ENCODE measurements around the gene TTC7B. TPM values are rescaled to one million over a fixed set of nuclear protein-coding genes. Genes with fewer than 3 reads are reported as not detected.

Gene TTC7B
- total RNA-seq, 2 experiments from 2014 or later, result 5.6 to 7.8 TPM

DNA sequence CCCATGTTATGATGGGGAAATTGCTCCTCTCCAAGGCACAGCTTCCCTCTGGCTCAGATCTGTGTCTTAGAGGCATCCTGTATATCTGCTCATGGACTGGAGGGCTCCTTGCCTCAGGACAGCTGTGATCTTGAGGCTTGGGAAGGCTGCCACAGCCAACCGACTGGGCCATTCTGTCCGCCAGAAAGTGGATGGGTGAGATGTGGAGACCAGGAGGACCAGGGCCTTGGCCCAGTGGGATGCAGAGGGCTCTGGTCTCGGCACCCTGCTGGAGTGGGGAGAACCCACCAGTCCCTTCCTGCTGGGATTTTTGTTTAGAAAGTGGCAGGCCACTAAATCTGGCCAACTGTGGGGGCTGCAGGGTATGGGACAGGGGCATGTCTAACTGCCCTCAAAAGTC lies 270.8 kb downstream of the TTC7B start:
- TF ChIP-seq, protein P1, sequence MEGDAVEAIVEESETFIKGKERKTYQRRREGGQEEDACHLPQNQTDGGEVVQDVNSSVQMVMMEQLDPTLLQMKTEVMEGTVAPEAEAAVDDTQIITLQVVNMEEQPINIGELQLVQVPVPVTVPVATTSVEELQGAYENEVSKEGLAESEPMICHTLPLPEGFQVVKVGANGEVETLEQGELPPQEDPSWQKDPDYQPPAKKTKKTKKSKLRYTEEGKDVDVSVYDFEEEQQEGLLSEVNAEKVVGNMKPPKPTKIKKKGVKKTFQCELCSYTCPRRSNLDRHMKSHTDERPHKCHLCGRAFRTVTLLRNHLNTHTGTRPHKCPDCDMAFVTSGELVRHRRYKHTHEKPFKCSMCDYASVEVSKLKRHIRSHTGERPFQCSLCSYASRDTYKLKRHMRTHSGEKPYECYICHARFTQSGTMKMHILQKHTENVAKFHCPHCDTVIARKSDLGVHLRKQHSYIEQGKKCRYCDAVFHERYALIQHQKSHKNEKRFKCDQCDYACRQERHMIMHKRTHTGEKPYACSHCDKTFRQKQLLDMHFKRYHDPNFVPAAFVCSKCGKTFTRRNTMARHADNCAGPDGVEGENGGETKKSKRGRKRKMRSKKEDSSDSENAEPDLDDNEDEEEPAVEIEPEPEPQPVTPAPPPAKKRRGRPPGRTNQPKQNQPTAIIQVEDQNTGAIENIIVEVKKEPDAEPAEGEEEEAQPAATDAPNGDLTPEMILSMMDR (IDR thresholded peaks at IDR 0.05), result no peak
- ChIA-PET CTCF (no interaction called here), POLR2A (no interaction called here)
- H3K27ac Mint-ChIP-seq, result no peak overlapping the region
- H3K36me3 Mint-ChIP-seq (ENCODE audit: low read depth), result no peaks in the 10 kb centered on the region
- intact Hi-C loops (cut with micrococcal nuclease), result no loop called here
- H3K4me3 Mint-ChIP-seq, result no peak overlapping the region
- no peak for ATAC-seq
- DNase-seq, result no peak
- no peaks in the 10 kb centered on the region for H3K4me1 Mint-ChIP-seq (ENCODE audit: low read depth)
- no peaks in the 10 kb centered on the region for H3K9me3 Mint-ChIP-seq
- H3K27me3 Mint-ChIP-seq, result no peaks in the 10 kb centered on the region

DNA sequence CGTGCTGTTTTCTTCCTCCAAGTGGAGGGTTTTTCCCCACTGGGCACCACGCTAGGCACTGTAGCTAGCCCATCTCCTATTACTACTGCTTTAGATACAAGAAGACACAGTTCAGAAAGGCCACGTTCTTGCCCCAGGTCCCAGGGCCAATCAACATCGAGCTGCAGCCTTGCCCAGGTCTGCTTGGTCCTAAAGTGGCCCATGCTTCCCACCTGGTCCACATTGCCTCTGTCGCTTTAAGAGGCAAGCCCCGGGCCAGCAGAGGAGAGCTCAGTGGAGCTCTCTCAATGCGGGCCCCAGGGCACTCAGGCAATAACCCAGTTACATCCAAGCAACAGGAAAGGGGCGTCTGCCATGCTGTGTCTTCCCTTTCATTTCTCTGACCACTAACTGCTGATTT lies 271.3 kb downstream of the TTC7B start:
- DNase-seq (no peak), ATAC-seq (no peak)
- Mint-ChIP-seq H3K9me3 (no peaks in the 10 kb centered on the region), H3K27ac (no peak overlapping the region), H3K4me3 (no peak overlapping the region), H3K4me1 (ENCODE audit: low read depth) (no peaks in the 10 kb centered on the region), H3K36me3 (ENCODE audit: low read depth) (no peaks in the 10 kb centered on the region), H3K27me3 (no peaks in the 10 kb centered on the region)
- CTCF ChIA-PET, result no interaction called here
- TF ChIP-seq, protein P1 (IDR thresholded peaks at IDR 0.05), result no peak
- intact Hi-C loops (cut with micrococcal nuclease), result no loop called here
- POLR2A ChIA-PET, result no interaction called here

DNA sequence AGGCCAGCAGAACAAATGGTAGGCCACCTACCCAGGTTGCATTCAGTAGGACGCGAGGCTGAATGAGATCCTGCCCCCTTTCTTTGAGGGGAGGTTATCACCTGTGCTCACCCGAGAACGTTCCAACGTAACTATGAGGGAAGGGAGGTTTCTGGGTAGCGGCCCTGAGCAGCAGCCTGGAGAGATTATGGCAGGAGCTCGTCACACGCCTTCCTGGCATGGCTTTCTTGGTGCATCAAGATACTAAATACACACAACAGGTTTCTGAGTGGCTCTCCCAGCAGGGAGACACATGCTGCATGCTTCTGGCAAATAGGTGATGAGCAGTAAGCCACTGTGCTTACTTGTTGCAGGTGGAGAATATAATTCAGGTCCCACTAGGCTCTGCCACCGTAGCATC lies 271.7 kb downstream of the TTC7B start:
- H3K9me3 Mint-ChIP-seq, result no peaks in the 10 kb centered on the region
- ChIA-PET POLR2A (no interaction called here), CTCF (no interaction called here)
- no peaks in the 10 kb centered on the region for H3K36me3 Mint-ChIP-seq (ENCODE audit: low read depth)
- H3K4me3 Mint-ChIP-seq, result no peak overlapping the region
- H3K27ac Mint-ChIP-seq, result no peak overlapping the region
- TF ChIP-seq, protein P1 (IDR thresholded peaks at IDR 0.05), result no peak
- ATAC-seq (no peak), DNase-seq (no peak)
- H3K27me3 Mint-ChIP-seq, result no peaks in the 10 kb centered on the region
- intact Hi-C loops (cut with micrococcal nuclease), result no loop called here
- no peaks in the 10 kb centered on the region for H3K4me1 Mint-ChIP-seq (ENCODE audit: low read depth)

DNA sequence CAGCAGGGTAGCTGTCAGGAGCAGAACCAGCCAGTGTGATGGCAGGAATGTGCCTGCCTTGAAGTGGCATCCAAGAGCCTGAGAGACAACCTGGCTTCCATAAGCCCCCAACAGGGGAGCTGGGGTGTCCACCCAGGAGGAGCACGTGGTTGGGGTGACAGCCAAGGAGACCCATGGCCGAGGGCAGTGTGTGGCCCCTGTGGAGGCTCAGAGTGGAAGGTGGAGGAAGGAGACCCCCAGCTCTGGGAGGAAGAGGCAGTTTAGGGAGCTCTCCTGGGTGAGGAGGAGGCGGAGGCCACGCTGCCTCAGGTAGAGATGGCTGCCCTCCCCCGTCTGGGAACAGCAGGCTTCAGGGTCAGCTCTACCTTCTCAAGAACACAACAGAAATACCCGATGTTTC lies 272.4 kb downstream of the TTC7B start:
- intact Hi-C loops (cut with micrococcal nuclease), result no loop called here
- Mint-ChIP-seq H3K4me3 (no peak overlapping the region), H3K9me3 (no peaks in the 10 kb centered on the region), H3K4me1 (ENCODE audit: low read depth) (no peaks in the 10 kb centered on the region), H3K36me3 (ENCODE audit: low read depth) (no peaks in the 10 kb centered on the region), H3K27me3 (no peaks in the 10 kb centered on the region), H3K27ac (no peak overlapping the region)
- ChIA-PET CTCF (no interaction called here), POLR2A (no interaction called here)
- no peak for DNase-seq
- TF ChIP-seq, protein P1 (IDR thresholded peaks at IDR 0.05), result no peak
- ATAC-seq, result no peak

DNA sequence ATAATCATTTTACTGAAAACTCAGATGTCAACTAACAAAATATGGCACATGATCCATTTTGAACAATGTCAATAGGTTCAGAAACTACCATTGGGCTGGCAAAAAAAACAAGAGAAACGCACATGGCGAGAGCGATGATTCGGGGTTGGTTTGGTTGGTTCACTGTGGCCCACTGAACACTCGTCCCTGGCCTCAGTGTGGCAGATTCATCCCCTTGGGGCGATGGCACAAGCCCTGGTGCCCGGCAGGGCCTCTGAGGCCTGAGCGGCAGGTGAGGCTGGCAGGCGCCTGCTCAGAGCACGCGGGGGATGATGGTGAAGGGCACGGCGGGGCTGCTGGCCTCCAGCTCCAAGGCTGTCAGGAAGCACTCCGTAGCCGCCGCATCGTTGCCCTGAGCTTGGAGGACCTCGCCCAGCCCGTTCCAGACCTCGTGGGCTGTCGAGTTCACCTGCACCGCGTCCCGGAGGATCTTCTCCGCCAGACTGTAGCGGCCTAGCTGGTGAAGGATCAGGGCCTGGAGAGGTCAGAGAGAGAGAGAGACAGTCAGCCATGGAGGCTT lies 275.1 kb downstream of the TTC7B start:
- no peaks in the 10 kb centered on the region for H3K27me3 Mint-ChIP-seq
- TF ChIP-seq, protein P1 (IDR thresholded peaks at IDR 0.05), result no peak
- no peak overlapping the region for H3K4me3 Mint-ChIP-seq
- CTCF ChIA-PET, result interaction anchor here (0.7 kb wide), 1 partner anchor 218 kb away, joined by 3 read pairs; no protein-coding TSS in a partner anchor
- H3K4me1 Mint-ChIP-seq (ENCODE audit: low read depth), result no peaks in the 10 kb centered on the region
- no peaks in the 10 kb centered on the region for H3K9me3 Mint-ChIP-seq
- intact Hi-C loops (cut with micrococcal nuclease), result no loop called here
- DNase-seq (no peak), ATAC-seq (no peak)
- no peak overlapping the region for H3K27ac Mint-ChIP-seq
- H3K36me3 Mint-ChIP-seq (ENCODE audit: low read depth), result no peaks in the 10 kb centered on the region
- POLR2A ChIA-PET, result interaction anchor here (0.8 kb wide), 1 partner anchor 156 kb away, joined by 3 read pairs; no protein-coding TSS in a partner anchor

Data from activated CD8-positive, alpha-beta T cell treated with anti-CD3 and anti-CD28 coated beads for 36 hours (primary cell).